ENCODE data around the gene VRK2.

DNA sequence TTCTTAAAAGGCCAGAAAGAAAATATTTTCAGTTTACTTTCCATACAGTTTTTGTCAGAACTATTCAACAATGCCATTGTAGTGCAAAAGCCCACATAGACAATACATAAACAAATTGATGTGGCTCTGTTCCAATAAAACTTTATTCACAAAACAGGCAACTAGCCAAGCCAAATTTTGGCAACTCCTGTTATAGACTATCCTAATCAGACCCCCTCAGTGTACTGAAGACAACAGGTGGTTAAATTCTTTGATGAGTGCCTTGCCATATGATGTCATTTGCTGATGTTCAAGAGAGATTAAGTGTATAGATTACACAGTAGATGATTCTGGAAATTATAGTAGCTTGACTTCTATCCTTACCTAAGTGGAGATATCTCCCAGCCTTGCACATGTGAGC lies 111.1 kb downstream of the VRK2 start:
- TF ChIP-seq, protein P1, sequence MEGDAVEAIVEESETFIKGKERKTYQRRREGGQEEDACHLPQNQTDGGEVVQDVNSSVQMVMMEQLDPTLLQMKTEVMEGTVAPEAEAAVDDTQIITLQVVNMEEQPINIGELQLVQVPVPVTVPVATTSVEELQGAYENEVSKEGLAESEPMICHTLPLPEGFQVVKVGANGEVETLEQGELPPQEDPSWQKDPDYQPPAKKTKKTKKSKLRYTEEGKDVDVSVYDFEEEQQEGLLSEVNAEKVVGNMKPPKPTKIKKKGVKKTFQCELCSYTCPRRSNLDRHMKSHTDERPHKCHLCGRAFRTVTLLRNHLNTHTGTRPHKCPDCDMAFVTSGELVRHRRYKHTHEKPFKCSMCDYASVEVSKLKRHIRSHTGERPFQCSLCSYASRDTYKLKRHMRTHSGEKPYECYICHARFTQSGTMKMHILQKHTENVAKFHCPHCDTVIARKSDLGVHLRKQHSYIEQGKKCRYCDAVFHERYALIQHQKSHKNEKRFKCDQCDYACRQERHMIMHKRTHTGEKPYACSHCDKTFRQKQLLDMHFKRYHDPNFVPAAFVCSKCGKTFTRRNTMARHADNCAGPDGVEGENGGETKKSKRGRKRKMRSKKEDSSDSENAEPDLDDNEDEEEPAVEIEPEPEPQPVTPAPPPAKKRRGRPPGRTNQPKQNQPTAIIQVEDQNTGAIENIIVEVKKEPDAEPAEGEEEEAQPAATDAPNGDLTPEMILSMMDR (conservative IDR thresholded peaks at IDR 0.05 in 1 of 2, IDR thresholded peaks at IDR 0.05 in 1 of 2; ENCODE audit: extremely low read depth in 1 of 2, insufficient read depth in 1 of 2, low read depth in 1 of 2, low read length in 2 of 2), result no peak
- no peak for TF ChIP-seq EZH2 (IDR thresholded peaks at IDR 0.05; ENCODE audit: borderline replicate concordance, low read length)
